ENCODE results near the gene AKAP9. TPM values are rescaled to one million over a fixed set of nuclear protein-coding genes. Genes with fewer than 3 reads are reported as not detected.

Gene AKAP9
- total RNA-seq, 1 donor from 2014 or later = 35.1 TPM

GRCh38 chr7:92131093-92131492 lies 190.4 kb downstream of the AKAP9 start:
- peaks cover 22% of the 10 kb centered on the region for H3K36me3 Mint-ChIP-seq (ENCODE audit: low read depth)

GRCh38 chr7:92131764-92132330 lies 191.2 kb downstream of the AKAP9 start:
- no peak for TF ChIP-seq CTCF (IDR thresholded peaks at IDR 0.05)
- Mint-ChIP-seq H3K9me3 (ENCODE audit: low read depth) (no peaks in the 10 kb centered on the region), H3K27me3 (ENCODE audit: low read depth) (no peaks in the 10 kb centered on the region), H3K36me3 (ENCODE audit: low read depth) (peaks cover 19% of the 10 kb centered on the region), H3K4me1 (ENCODE audit: low read depth) (peaks cover 41% of the 10 kb centered on the region), H3K27ac (ENCODE audit: unreplicated experiment) (no peak overlapping the region), H3K4me3 (ENCODE audit: unreplicated experiment) (peak overlapping the region; percentile 7)
- DNase-seq (ENCODE audit: low spot score) = no peak

More at GRCh38 chr7:92131093-92131492, 190.4 kb downstream of the AKAP9 start:
- no peak for TF ChIP-seq CTCF (IDR thresholded peaks at IDR 0.05)
- Mint-ChIP-seq H3K4me1 (ENCODE audit: low read depth) (peaks cover 40% of the 10 kb centered on the region), H3K27me3 (ENCODE audit: low read depth) (no peaks in the 10 kb centered on the region), H3K27ac (ENCODE audit: unreplicated experiment) (peak overlapping the region; percentile 18), H3K4me3 (ENCODE audit: unreplicated experiment) (no peak overlapping the region), H3K9me3 (ENCODE audit: low read depth) (no peaks in the 10 kb centered on the region)
- no peak for DNase-seq (ENCODE audit: low spot score)

- H3K36me3 Mint-ChIP-seq (ENCODE audit: low read depth) = peaks cover 13% of the 10 kb centered on the region
- peaks cover 41% of the 10 kb centered on the region for H3K4me1 Mint-ChIP-seq (ENCODE audit: low read depth)
- TF ChIP-seq CTCF (IDR thresholded peaks at IDR 0.05) = no peak
- H3K9me3 Mint-ChIP-seq (ENCODE audit: low read depth) = no peaks in the 10 kb centered on the region
- DNase-seq (ENCODE audit: low spot score) = no peak
- H3K4me3 Mint-ChIP-seq (ENCODE audit: unreplicated experiment) = peak overlapping the region; percentile 99
- peak overlapping the region; percentile 100 for H3K27ac Mint-ChIP-seq (ENCODE audit: unreplicated experiment)
- H3K27me3 Mint-ChIP-seq (ENCODE audit: low read depth) = no peaks in the 10 kb centered on the region
These were observed 192.6 kb downstream of the AKAP9 start for GRCh38 chr7:92133133-92133736.

- Mint-ChIP-seq H3K36me3 (ENCODE audit: low read depth) (peaks cover 11% of the 10 kb centered on the region), H3K4me3 (ENCODE audit: unreplicated experiment) (peak overlapping the region; percentile 99), H3K9me3 (ENCODE audit: low read depth) (no peaks in the 10 kb centered on the region), H3K27ac (ENCODE audit: unreplicated experiment) (peak overlapping the region; percentile 100), H3K4me1 (ENCODE audit: low read depth) (peaks cover 41% of the 10 kb centered on the region), H3K27me3 (ENCODE audit: low read depth) (no peaks in the 10 kb centered on the region)
- peak; percentile 93 for DNase-seq (ENCODE audit: low spot score)
- peak; percentile 95 for TF ChIP-seq CTCF (IDR thresholded peaks at IDR 0.05)
These were observed 193.1 kb downstream of the AKAP9 start for GRCh38 chr7:92133737-92134270.

GRCh38 chr7:92134271-92135051 lies 193.8 kb downstream of the AKAP9 start, which contains the start of gene CYP51A1:
TSS of gene CYP51A1 (minus strand) at chr7:92134477. CDS start at chr7:92134364, 113 bp downstream.
- peak within 1 kb of the TSS; percentile 100 for H3K27ac Mint-ChIP-seq (ENCODE audit: unreplicated experiment)
- peak; percentile 96 for DNase-seq (ENCODE audit: low spot score)
- peaks cover 41% of the 10 kb centered on the region for H3K4me1 Mint-ChIP-seq (ENCODE audit: low read depth)
- no peaks in the 10 kb centered on the region for H3K27me3 Mint-ChIP-seq (ENCODE audit: low read depth)
- peak; percentile 41 for TF ChIP-seq CTCF (IDR thresholded peaks at IDR 0.05)
- H3K4me3 Mint-ChIP-seq (ENCODE audit: unreplicated experiment) = peak within 1 kb of the TSS; percentile 99
- H3K36me3 Mint-ChIP-seq (ENCODE audit: low read depth) = peaks cover 10% of the 10 kb centered on the region
- peaks cover 3% of the 10 kb centered on the region for H3K9me3 Mint-ChIP-seq (ENCODE audit: low read depth)

Measured in chondrocyte (in vitro differentiated cells).